ENCODE data around the gene SLX4IP.

Gene SLX4IP

DNA sequence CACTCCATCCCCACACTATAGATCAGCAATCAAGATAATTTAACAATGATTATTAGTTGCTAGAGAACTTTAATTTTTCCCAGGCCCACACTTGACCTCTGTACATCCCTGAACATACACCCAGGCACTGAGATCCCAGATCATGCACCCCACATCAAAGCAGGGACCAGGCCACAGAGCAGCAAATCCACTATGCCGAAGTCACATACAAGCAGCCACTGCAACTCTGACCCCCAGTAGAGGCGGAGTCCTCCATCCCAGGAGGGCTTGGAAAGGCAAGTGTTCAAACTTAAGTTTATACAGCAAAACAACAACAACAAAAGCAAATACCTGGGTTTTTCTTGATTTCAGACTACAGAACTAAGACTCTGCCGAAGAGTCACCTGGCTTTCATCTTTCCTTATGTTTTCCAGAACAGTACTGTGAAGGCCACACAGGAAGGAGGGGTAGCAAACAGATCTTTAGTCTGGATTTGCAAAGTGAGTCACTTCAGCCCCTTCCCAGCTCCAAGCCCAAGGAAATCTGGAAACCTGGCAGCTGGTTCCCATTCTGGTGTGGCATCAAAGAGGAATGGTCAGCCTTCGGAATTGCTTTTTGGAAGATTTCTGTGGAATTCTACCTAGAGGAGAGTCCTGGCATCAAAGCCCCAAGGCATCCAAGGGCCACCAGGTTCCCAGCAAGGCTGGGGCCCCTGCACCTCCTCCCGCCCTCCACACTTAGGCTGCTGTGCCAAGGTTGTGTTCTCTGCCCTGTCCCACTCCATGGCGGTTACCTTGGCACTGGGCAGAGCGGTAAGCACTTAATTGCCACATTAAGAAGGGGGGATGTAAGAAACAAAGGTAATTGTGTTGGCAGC lies 231.3 kb downstream of the SLX4IP start:
- DNase-seq (ENCODE audit: low spot score) = no peak

DNA sequence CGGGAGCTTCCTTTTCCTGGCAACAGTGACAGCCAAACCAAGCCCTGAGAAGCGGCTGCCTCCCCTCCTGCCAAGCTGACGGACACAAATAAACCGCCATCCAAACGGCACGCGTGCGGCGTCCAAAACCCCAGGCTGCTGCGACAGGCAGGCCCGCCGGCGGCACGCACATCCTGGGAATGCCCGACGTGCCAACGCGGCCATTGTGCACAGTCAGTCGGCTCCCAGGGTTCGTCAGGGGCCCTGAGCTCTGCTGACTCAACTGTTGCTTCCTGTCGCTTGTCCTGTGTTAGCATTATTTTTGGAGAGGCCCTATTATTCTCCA lies 231.9 kb downstream of the SLX4IP start:
- no peak for DNase-seq (ENCODE audit: low spot score)

DNA sequence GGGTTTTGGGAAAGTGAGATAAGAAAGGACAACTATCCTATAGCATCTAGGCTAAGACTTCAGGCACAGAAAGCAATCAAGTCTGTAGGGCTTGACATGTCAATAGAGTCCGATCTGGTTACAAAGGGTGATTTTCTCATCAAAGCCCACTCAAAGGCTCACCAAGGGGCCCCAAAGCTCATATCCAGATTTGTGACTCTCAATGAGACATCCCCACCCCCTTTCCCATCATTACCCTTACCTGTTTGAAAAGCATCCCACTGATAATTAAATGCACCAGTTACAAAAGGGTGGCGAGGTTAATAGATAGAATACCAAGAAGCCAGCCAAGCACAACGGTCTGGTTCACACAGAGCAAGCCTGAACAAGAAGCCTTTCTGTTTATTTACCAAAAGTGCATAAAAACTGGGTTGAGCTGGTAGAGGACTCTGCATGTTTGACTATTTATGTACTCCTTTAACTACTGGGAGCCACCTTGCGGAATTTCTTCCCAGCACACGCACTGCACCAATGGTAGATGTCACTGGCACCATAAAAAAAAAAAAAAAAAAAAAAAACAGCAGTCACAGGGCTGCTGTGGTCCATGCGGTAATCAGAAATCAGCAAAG lies 232.6 kb downstream of the SLX4IP start:
- no peak for DNase-seq (ENCODE audit: low spot score)

DNA sequence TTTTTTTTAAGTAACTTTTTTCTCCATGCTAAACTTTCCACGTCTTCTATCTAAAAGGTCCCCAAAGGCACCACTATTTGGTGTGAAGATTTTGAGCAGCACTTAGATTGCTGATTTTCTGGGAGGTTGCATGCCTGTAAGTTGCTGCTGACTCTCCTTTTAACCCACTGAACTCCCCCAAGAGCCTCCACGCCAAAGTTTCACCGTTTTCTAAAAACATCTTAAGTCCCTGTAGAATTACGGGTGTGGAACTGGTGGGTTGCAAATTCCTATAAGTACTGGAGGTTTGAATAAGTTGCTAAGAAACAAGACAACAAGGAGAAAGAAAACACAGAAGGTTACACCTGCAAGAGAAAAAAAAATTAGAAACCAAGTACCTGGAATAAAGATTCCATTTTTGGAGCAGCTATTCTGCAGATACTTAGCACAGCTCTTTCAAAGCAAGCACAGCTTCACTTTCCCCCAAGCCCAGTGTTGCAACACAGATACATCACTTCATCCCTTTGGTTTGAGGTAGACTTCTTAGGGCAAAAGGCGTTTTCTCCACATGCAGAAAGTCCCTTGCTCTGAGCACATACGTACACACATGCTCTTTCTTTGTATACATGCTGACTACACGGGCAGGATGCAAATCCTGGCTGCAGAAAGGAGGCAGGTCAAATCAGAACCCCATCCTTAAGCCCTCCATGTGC lies 233.7 kb downstream of the SLX4IP start:
- no peak for DNase-seq (ENCODE audit: low spot score)

DNA sequence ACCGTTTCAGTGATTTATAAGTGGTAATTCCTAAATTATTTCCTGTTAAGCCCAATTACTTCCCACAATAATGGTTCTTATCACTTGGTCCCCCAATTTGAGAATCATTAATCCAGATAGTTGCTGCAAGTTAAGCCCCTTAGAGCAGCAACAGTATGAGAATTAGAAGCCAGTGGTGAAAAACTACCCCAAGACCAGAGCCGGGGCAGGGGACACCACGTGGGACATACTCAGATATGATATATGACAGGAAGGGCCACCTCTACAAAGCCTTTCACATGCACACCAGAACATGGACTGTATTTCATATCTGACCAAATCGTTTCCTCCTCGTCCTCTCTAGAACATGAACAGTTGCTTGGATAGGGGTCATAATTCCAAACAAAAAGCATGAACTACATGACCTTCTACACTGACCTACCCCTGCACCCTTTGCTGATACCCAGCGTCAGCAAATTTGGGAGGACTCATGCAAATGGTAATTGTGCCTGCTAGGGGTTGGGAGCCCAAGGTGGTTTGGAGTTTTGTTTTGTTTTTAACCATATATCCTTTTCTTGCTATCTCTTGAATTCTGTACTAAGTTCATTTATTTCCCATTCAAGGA lies 234.8 kb downstream of the SLX4IP start:
- no peak for DNase-seq (ENCODE audit: low spot score)

DNA sequence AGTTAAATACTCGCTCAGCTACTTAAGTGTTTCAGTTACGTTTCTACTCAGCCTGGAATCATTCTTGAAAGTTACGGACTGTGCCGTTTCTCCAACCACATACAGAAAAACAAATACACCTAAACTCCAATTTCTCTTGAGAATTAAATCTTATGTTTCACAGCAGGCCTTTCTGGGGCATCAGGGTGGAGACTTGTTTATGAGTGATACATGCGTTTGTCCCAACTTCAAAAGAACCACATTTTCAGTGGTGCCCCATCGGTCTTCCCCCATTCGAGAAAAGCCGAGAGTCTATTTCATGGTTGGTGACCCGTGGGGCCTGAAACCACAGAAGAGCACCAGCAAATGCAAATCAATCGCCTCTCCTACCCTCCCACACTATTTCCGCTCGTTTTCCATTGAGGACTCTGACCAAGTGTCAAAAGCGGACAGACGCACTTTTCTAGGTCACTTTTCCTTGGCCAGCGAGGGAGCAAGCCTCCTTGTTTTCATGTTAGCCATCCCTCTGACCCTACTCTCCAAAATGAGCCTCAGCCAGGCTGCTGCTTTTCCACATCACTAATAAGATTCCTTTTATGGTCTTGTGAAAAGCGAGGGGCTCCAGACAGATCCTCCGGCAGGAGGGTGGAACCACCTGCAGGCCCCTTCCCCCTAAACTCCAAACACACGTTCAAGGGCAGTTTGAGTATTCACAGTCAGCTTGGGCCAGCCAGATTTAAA lies 235.6 kb downstream of the SLX4IP start:
- DNase-seq (ENCODE audit: low spot score) = peak; percentile 70

DNA sequence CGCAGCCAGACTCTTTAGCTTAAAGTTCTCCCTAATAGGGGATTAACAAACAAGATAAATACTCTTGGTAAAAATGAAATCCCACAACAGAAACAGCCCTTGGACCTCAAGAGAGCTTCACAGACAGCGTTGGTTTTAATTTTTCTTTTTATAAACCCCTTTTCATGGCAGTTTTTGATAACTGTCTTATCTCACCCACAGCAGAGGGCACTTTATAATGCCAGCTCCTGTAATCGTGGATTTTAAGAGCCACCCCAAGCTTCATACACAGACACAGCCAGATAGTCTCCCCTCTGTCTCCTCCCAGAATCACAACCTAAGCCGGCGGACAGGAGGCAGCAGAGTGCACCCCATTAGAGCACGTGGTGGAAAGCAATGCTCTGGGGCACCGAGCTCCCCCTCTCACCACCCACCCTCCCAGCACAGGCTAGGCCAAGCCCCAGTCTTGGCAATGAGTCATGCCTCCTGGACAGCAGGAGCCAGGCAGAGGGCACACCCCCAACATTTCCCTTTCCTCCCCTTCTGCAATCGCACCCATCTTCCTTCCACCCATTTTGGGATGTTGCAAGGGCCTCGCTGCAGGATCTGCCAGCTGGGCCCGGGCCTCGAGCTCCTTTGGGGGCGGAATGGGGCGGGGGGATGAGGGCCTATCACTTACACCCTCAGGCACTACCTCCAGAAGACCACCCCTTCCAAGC lies 236.3 kb downstream of the SLX4IP start:
- DNase-seq (ENCODE audit: low spot score) = peak; percentile 76

DNA sequence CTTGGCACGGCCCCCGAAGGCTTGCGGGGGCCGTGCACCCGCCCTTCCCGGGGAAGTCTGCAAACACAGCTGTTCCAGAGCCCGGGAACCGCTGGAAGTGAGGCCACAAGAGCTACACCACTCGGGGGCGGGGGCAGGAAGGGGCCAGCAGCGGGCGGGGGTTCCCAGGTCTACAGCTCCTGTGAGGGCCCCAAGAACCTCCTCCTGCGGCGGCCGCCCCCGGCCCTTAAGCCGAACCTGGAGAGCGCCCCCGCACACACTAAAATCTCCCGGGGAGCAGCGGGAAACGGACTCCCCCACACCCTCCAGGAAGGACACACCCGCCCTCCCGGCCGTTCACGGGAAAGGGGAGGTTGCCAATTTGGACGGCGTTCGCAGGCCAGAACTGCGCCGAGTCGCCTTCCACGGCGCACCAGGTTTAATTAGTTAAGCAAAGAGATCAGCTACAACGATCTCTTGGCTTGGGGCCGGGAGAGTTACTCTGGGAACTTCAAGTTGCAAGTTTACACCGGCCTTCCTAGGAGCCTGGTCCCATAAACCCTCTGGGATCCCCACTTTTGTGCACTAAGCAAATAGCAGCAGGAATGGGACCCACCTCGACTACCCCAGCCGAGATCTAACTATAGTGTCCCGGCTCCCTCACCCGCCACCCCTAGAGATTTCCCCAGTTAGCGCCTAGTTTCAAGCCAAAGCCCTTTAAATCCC lies 237.0 kb downstream of the SLX4IP start:
- peak; percentile 23 for DNase-seq (ENCODE audit: low spot score)

DNA sequence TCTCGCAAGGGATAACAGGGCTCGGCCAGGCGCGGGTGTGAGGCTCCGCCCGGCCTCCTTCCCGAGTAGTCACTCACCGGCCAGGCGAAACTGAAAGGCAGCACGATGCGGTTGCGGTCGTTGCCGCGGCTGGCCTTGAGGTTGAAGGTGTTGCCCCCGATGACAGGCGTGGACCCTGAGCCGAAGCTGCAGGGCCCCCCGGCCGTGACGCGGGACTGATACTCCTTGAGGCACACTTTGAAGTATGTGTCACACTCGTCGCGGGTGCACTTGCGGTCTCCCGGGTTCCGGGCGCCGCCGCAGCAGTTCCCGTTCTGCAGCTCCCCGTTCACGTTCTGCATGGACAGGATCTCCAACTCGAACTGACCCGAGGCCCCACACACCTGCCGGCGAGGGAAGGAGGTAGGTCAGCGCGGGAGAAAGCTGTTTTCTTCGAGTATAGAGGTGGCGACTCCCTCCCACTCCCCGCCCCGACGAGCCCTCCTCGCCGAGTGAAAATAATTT lies 237.6 kb downstream of the SLX4IP start:
- DNase-seq (ENCODE audit: low spot score) = peak; percentile 52

DNA sequence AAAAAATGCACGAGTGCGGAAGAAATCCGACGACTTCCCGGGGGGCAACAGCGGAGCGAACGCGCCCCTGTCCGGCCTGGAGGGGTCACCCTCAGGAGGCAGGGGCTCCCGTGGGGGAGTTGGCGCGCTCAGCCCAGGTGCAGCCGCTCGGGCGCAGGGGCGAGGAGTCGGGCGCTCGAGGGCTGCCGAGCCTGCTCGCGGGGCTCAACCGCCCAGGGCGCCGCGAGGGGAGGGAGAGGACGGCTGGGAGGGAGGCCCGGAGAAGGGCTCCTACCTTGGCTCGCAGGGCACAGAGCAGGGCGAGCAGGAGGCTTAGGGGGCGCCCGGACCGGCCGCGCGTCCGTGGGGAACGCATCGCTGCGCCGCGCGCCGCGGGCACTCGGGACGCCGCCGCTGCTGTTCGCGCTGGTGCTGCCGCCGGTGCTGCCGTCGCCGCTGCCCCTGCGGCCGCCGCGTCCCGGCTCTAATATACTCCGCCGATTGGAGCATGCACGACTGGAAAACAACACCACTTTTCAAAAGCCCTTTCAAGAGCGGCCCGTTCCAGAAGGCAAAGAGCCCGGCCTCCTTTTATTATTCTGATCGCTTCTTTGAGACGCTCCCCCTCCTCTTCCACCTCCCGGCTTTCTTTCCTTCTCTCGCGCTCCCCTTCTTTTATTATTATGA lies 238.2 kb downstream of the SLX4IP start:
- DNase-seq (ENCODE audit: low spot score) = peak; percentile 34

DNA sequence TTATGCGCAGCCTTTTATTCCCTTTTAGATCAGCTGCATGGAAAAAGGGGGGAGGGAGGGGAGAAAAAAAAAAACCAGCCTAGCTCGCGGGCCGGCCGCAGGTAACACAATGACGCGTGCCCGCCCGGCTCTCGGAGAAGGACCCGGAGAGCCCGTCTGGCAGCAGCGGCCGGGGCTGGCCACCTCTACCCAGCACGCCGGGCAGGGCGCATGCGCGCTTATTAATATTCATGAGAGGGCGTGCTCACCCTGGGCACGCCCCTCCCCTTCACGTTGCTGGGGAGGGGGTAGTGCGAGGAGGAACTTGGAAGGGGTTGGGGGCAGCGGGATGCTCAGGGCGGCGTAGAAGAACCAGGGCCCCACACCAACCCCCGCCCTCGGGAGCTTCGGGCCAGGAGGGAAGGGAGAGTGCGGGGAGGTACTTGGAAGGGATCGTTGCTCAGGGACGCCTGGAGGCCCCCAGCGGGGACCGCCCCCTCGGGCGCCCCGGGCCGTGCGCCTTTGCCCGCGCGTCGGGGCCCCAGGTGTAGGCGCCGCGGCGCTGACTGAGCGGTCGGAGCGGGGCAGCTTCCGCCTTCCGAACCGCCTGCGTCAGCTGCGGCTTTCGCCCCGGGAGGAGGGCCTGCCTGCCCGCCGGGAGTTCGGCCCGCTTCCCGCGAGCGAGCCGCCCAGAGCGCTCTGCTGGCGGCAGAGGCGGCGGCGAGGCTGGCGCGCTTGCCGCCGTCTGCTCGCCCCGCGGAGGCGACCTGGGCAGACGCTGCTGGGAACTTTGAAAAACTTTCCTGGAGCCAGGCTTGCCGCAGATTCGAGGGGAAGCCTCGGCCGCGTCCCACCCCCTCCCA lies 239.0 kb downstream of the SLX4IP start, which contains the start of gene JAG1:
Gene JAG1, minus strand, starts transcription at position 158 of the 842 bp plus-strand sequence. CDS start 469 bp downstream, outside the sequence.
- DNase-seq (ENCODE audit: low spot score) = peak; percentile 92

DNA sequence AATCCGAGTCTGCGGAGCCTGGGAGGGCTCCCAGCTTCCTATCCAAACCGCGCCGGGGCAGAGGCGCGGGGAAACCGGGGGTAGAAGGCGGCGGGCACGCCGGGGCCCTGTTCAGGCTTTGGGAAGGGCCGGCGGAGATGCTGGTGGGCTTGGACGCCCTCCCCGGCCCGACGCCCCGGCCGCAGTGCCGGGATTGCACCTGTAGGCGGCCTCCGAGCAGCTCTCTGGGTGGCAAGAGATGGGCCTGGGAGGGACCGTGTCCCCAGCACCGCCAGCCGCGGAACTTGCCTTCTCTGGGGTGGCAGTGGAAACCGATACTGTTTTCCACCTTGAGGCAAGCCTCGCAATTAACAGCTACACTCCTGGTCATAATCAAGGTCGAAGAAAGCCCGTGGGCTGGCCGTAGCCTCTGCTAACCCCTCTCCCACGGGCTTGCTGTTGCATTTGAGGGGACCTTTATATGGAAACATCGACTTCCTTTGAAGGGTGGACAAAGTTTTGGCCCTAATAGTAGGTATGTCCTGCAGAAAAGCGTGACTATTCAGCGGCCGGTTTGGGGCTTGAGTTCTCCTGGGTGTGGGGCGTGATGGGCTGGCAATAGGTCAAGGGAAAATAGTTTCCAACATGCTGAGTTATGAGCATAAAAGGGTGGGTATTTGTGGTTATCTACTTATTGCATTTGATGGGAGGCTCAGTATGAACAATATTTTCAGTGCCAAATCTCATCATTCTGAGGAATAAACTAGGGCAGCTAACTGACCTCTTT lies 239.8 kb downstream of the SLX4IP start:
- peak; percentile 76 for DNase-seq (ENCODE audit: low spot score)

DNA sequence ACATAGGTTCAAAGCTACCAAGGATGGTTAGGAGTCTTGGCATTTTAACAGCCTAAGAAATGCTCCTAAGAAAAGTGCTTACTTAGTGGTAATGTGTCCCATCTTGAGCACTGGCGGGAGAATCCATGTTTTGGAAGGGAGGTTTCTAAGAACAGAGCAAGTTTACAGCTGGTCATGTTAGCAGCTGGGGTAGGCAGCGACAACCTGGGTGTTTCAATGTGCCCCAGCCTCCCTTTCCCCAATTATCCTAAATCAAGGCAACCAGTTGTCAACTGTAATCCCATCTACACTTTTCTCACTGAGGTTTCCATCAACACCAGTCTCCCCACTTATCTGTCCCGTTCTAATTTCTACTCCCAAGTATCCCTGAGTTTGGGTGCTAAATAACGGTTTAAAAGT lies 240.3 kb downstream of the SLX4IP start:
- no peak for DNase-seq (ENCODE audit: low spot score)

DNA sequence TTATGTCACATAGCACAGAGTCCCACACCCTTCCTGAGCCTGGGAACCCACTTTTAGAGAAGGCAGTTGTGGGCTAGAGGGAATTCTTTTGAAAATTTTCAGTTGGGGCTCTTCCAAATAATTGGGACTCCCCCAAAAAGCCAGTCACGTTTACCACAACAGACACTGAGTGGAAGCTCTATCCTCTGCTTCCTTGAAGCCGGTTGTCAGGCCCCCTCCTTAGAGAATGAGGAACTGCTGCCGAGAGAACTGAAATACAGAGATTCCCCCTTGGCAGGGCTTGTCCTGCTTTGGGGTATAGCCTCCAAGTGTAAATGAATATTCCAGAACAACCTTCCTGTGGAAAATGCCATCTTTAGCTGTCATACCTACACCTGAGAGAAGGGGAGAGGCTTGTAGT lies 241.4 kb downstream of the SLX4IP start:
- no peak for DNase-seq (ENCODE audit: low spot score)
